Neuron (in vitro differentiated cells): Measurements from ENCODE around the gene C1orf159.

Source experiments
- H2AFZ ChIP-seq: one replicate; pipeline ENCODE4 v1.6.1; 2013; ENCODE audit warnings: low read depth, mild to moderate bottlenecking, inconsistent platforms, low read length, moderate library complexity
- H3K27me3 ChIP-seq: one replicate; pipeline ENCODE4 v1.6.1; 2013; ENCODE audit warnings: low read length; ENCODE audit not compliant: insufficient read depth
- H3K36me3 ChIP-seq: one replicate; pipeline ENCODE4 v1.6.1; 2013; ENCODE audit warnings: low read length; ENCODE audit not compliant: insufficient read depth
- H3K4me1 ChIP-seq: one replicate; pipeline ENCODE4 v1.6.1; 2013; ENCODE audit warnings: low read length; ENCODE audit not compliant: insufficient read depth
- H3K4me3 ChIP-seq: 2 replicates; pipeline ENCODE4 v1.5.1; 2013; ENCODE audit warnings: mild to moderate bottlenecking, low read length, moderate library complexity
- H3K9me3 ChIP-seq: one replicate; pipeline ENCODE4 v1.6.1; 2013; ENCODE audit warnings: low read length

The C1orf159 gene

DNA sequence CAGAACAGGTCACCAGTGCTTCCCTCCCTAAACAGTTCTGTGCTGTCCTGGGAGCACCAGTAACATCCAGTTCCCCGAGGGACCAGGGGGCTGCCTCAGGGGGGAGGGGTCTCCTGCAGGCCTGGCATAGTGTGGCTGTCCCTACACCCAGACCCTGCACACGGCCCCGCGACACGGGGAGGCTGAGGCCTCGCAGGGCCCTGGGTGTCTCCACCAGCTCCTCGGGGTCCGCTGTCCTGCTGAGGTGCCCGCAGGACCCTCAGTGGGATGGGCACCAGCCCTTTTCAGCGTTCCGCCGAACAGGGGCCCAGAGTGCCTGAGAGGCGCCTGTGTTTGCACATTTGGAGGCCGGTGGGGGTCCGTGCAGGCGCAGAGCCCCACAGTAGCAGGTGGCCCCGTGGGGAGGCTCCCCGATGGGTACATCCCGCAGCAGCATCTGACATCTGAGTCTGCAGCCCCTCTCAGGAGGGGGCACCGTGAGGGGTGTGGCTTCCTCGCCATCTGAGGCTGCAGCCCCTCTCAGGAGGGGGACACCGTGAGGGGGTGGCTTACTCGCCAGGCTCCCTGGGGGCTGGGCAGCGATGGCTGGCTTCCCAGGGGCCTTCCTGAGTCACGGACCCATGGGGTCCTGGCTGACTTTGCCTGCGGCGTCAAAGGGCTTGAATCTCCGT, 18.5 kb upstream of the C1orf159 start:
- peaks cover 3% of the 10 kb centered on the region for H3K9me3 ChIP-seq
- H2AFZ ChIP-seq, result no peak overlapping the region
- H3K4me1 ChIP-seq, result peaks cover 13% of the 10 kb centered on the region
- no peak overlapping the region for H3K4me3 ChIP-seq
- peaks cover 16% of the 10 kb centered on the region for H3K27me3 ChIP-seq
- H3K36me3 ChIP-seq, result no peaks in the 10 kb centered on the region

DNA sequence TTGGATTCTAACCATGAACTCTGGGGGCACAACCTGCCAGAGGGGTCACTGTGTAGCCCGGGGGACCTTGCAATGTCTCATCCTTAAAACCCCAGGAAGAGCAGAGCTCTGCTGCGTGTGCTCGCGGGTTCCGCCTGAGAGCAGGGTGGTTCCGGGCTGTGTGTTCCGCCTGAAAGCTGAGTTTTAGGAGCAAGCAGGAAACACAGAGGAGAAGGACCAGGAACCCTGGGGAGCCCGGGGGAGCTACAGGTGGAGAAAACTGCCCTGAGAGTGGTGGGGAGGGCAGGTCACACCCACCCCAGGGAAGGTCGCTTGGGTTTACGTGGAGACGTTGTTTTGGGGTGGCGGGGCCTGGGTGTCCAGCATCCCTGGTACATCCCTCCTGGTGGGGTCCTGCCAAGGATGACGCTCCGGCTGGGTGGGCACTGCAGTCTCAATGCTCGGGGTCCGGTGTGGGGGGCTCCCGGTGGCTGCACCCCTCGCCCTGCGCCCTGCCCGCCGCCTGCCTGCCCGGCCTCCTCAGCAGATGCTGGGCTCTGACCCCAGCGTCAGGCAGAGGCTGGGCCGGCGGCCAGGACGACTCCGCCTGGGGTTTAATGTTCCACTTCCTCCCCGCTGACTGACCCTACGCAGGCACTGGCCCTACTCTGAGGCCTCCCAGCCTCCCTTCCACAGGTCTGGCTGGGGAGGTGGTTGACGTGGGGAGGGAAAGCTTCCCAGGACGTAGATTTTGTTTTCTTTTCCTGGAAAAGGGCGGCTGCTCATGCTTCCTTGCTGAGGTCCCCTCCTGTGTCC, 17.3 kb upstream of the C1orf159 start:
- H3K9me3 ChIP-seq, result peaks cover 3% of the 10 kb centered on the region
- no peak overlapping the region for H3K4me3 ChIP-seq
- H3K27me3 ChIP-seq, result peaks cover 14% of the 10 kb centered on the region
- H3K4me1 ChIP-seq, result peaks cover 13% of the 10 kb centered on the region
- no peak overlapping the region for H2AFZ ChIP-seq
- H3K36me3 ChIP-seq, result no peaks in the 10 kb centered on the region

DNA sequence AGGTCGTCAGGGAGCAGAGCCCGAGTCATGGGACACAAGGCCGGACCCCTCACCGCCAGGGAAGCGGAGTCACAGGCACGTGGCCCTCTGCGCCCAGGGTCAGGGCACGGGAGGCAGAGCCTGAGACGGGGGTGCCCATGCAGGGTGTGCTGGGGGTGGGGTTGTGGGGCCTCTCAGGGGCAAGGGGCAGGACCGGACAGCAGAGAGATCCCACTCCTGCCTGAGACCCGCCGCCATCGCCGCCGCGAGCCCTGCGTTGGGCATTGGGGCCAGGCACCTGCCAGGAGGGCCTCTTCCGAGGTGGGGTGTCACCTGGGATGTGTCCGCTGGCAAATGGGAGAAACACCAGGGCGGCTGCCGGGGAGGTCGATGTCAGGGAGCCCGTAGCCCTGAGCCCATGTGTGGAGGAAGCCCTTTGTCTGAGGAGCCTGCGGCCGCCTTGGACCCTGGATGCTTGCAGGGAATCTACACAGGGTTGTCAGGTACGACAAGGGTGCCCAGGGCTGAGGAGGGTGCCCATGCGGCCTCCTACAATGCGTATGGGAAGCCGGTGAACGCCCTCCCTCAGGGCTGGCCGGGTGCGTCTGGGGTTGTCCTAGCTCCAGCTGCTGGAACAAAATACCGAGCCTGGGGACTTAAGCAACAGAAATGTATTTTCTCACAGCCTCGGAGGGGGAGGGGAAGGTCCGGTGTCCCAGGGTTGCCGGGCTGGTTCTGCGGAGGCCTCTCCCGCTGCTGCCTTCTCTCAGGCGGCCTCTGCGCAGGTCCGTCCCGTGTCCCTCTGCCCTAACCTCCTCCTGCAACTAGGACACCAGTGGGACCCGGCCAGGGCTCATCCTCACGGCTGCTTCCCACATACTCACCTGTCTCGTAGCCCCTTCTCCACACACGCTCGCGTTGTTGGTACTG, 16.4 kb upstream of the C1orf159 start:
- Histone ChIP-seq H3K36me3 (no peaks in the 10 kb centered on the region), H2AFZ (no peak overlapping the region), H3K9me3 (peaks cover 3% of the 10 kb centered on the region), H3K27me3 (peaks cover 7% of the 10 kb centered on the region), H3K4me1 (peaks cover 13% of the 10 kb centered on the region), H3K4me3 (no peak overlapping the region)

DNA sequence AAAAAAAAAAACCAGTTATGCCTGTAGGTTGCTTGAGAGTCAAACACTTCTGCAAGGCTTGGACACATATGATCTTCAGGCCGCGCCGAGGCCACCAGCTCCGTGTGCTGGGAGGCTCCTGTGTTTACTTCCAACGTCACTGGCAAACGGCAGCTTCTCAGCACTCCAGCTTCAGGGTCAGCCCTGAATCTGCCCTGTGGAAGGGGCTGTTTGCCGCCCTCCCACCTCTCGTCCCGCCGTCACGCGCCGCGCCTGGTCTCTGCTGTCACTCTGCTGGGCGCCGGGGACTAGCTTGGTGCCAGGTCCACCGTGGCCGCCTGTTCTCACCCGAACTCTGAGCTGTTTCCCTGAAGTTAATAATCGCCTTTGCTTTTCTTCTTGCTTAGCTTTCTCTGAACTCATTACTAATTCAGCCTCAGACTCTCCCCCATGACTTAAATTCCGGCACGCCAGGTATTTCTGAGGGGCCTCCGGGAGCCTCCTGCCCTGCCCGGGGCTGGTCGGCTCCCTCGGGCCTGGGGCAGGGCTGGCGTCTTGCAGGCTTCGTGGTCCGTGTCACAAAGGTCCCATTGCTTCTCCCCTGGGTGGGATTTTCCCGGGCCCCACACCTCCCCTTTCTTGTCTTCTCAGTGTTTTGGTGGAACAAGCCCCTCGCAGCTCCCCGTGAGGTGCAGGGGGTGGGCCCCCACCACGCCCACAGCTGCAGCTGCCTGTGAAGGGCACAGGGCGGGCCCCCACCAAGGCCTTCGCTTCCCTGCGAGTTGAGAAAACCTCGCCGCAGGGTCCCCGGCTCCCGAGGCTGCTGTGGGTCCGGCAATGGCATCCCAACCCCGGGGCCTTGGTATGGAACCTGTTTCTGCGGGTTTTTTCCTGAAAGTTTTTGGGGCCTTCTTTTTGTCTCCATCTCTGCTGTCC, 14.6 kb upstream of the C1orf159 start:
- Histone ChIP-seq H3K4me3 (no peak overlapping the region), H3K9me3 (peaks cover 3% of the 10 kb centered on the region), H3K36me3 (no peaks in the 10 kb centered on the region), H2AFZ (no peak overlapping the region), H3K27me3 (peaks cover under 1% of the 10 kb centered on the region), H3K4me1 (peaks cover 1% of the 10 kb centered on the region)

DNA sequence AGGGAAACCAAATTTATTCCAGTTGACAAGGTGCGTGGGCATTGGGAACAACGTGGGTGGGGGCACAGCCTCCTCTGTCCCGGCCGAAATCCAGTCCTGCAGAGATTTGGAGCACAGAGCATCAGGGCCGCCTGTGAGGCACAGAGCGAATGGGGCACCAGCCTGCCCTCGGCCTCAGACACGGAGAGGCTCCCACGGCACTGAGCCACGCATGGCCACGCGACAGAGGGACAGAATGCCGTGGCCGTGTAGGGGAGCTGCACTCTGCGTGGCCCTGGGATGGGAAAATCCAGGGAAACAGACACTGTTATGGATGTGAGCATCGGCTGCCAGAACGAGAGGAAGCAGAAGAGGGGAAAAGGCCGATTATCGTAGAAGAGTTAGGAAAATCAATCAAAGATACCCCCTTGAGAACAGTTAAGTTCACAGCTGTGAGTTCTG, 13.5 kb upstream of the C1orf159 start:
- H3K36me3 ChIP-seq, result no peaks in the 10 kb centered on the region
- H3K4me1 ChIP-seq, result no peaks in the 10 kb centered on the region
- H3K27me3 ChIP-seq, result peaks cover 3% of the 10 kb centered on the region
- peaks cover 3% of the 10 kb centered on the region for H3K9me3 ChIP-seq
- H2AFZ ChIP-seq, result no peak overlapping the region
- no peak overlapping the region for H3K4me3 ChIP-seq

DNA sequence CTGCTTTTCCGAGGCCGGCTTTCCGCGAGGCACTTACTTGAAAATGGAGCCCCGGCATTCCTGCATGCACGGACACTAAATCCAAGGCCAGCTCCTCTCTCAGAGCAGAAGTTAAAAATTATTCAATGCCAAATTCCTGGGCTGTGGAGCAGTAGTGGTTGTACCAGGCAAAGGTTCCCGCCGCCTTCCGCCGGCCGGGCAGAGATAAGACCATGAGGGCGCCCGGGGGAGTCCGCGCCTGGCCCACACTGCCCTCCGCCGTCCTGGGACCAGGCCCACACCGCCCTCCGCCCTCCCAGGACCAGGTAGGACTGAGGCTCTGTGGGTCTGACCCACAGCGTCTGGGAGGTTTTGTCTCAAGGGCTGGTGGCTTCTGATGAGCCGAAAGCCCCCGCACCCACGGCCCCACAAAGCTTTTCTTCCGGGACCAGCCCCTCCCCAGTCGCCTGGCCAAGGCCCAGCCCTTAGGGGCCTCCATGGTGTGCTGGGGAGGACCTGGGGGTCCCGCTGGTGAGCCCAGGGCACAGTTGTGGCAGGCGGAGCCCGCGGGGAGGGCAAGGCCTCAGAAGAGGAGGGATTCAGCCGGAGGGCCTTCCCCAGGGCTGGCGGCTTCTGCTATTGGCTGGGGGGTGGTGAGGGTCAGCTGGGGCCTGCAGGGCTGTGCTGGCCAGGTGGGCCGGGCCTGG, 12.7 kb upstream of the C1orf159 start:
- Histone ChIP-seq H2AFZ (no peak overlapping the region), H3K36me3 (no peaks in the 10 kb centered on the region), H3K4me1 (no peaks in the 10 kb centered on the region), H3K27me3 (peaks cover 3% of the 10 kb centered on the region), H3K9me3 (peaks cover 3% of the 10 kb centered on the region), H3K4me3 (no peak overlapping the region)

DNA sequence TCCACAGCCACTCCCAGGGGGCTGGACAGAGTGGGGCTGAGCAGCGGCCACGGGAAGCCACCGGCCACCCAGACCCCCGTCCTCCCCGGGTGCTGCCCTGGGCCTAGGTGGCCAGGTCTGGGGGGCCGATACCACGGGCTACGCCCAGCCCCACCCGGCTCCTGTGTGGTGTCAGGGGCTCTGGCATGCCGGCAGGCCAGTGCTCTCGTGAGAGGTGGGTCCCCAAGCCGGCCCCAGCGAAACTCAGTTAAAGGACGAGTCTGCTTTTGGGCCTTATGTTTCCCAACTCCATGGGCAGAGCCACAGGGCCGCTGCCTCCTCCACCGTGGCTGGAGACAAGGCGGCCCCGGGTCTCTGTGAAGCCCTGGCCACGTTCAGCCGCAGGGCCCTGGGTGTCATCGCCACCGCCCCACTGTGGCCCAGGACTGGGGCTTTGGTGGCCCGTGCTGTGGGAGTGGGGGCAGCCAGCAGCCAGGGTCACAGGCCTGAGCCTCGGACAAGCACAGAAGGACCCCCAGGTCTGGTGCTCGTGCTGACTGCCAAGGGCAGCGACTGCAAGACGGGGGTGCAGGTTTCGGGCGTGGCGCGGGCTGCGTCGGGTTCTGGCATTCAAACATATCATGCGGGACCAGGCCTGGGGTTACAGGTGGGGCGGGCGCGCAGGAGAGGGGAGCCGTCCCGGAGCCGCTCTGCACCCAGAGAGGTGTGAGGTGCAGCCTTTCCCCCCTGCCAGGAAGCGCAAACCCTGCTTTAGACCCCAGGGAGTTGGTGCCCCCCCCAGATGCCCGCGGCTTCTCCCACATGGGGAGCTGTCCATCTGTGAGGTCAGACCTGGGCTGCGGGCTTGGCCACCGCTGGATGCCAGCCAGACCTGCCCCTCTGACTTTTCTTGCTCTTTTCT, 11.9 kb upstream of the C1orf159 start:
- Histone ChIP-seq H3K9me3 (no peaks in the 10 kb centered on the region), H3K36me3 (no peaks in the 10 kb centered on the region), H3K4me1 (no peaks in the 10 kb centered on the region), H3K27me3 (peaks cover 3% of the 10 kb centered on the region), H2AFZ (no peak overlapping the region), H3K4me3 (no peak overlapping the region)

DNA sequence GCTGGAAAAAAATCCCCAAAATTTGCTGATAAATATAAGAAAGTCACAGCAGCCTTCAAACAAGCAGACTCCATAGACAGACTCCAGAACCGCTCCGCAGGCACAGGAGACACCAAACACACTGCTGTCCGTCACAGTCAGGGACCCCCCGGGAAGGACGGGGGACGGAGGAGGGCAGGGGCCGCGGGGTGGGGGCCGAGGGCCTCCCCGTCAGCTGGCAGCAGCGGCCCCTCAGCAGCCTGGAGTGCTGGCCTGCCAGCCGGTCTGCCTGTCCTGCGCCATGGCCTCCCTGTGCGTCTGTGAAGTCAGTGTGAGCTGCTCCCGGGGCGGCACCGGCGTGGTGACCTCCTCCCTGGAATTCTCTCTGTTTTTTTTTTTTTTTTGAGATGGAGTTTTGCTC, 10.1 kb upstream of the C1orf159 start:
- Histone ChIP-seq H3K4me1 (no peaks in the 10 kb centered on the region), H3K4me3 (no peak overlapping the region), H2AFZ (no peak overlapping the region), H3K9me3 (no peaks in the 10 kb centered on the region), H3K27me3 (peaks cover 7% of the 10 kb centered on the region), H3K36me3 (no peaks in the 10 kb centered on the region)

DNA sequence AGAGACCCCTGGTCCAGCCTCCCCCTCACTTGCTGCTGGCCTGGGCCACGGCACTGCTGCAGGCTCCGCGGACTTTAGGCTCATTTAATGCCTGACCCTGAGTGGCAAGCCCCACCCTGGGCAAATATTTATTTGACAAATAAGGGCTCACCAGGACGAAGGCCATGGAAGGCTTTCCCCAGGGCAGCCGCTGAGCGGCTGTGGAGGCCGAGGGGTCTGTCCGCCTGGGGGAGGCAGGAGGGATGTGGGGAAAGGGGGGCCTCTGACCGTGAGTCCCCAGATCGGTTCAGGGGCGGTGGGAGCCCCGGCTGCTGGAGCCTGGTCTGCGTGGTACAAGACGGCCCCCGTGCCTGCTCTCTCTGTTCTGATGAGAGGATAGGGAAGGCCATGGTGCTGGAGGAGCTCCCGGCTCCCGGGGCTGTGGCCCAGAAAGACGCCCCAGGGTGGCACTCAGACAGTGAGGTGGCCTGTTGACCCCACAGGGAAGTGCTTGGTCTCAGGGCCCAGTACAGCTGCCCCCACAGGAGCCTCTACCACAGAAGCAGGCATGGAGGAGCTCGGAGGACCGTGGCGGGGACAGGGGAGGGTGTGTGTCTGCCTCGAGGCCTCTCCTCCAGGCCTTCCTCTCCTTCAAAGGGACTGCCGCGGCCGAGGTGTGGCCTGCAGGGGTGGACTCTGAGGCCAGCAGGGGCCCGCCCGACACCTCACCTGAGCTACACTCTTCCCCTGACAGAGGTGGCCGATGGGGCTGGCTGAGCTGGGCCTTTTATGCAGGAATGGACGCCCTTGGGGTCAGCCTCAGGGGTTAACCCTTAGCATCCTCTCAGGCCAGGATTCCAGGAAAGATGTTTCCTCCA, 9.1 kb upstream of the C1orf159 start:
- Histone ChIP-seq H3K9me3 (no peaks in the 10 kb centered on the region), H3K4me1 (no peaks in the 10 kb centered on the region), H3K4me3 (no peak overlapping the region), H2AFZ (no peak overlapping the region), H3K27me3 (peaks cover 9% of the 10 kb centered on the region), H3K36me3 (no peaks in the 10 kb centered on the region)

DNA sequence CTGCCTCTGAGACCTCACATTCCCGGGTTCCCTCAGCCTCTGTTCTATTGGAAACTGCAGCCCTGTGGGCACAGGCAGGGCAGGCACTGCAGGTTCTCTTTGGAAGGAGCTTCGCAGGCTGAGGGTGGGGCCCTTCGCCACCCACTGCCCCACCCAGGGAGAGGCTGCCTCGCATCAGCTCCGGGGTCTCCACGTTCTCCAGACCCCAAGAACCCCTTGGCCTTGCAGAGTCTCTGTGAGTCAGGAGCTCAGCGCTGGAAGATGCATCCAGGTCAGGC, 8.6 kb upstream of the C1orf159 start:
- Histone ChIP-seq H2AFZ (no peak overlapping the region), H3K4me1 (no peaks in the 10 kb centered on the region), H3K36me3 (no peaks in the 10 kb centered on the region), H3K4me3 (no peak overlapping the region), H3K27me3 (peaks cover 10% of the 10 kb centered on the region), H3K9me3 (no peaks in the 10 kb centered on the region)
